ENCODE results near the gene LONP1. TPM values are rescaled to one million over a fixed set of nuclear protein-coding genes. Genes with fewer than 3 reads are reported as not detected.

The LONP1 gene
- total RNA-seq, 1 experiment from 2014 or later = 83.2 TPM

DNA sequence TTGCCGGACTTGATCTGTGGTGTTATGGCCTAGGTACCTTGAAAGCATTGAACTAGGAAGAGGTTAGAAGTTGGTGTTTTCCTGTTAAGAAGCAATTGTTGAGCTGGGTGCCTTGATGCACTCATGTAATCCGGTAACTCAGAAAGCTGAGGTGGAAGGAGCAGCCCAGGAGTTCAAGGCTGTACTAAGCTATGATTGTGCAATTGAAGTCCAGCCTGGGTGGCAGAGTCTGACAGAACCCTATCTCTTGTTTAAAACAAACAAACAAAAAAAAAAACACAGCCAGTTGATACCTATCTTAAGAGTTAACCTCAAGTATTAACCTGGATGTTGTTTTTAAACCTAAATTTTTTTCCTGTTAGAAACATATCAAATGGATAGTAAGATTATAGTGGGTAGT, 77.7 kb downstream of the LONP1 start:
- in situ Hi-C loops (cut with HindIII; ENCODE audit: low pct_unique_long_range_greater_than_20kb, low sequenced_read_pairs) = no loop called here
- no peak for DNase-seq (ENCODE audit: low read depth, low spot score)

Other genes with a start within 250 kb of the LONP1 start
- gene TINCR, start 152.2 kb downstream of the LONP1 start, total RNA-seq (2014; rRNA removed; shearing (Covaris generic)) = 4.9 TPM in 2 replicates
- gene SAFB2, start 97.4 kb downstream of the LONP1 start, total RNA-seq (2014; rRNA removed; shearing (Covaris generic)) = 10.9 and 18.9 TPM in 2 replicates
- gene SAFB, start 97.1 kb downstream of the LONP1 start, total RNA-seq (2014; rRNA removed; shearing (Covaris generic)) = 16.7 and 27.5 TPM in 2 replicates
- gene MICOS13, start 39.6 kb downstream of the LONP1 start, total RNA-seq (2014; rRNA removed; shearing (Covaris generic)) = 86.1 and 115 TPM in 2 replicates
- gene HSD11B1L, start 39.1 kb downstream of the LONP1 start, total RNA-seq (2014; rRNA removed; shearing (Covaris generic)) = 4.4 and 5.5 TPM in 2 replicates
- gene RPL36, start 29.9 kb downstream of the LONP1 start, total RNA-seq (2014; rRNA removed; shearing (Covaris generic)) = 613 and 661 TPM in 2 replicates
- gene CATSPERD, start 491 bp upstream of the LONP1 start, total RNA-seq (2014; rRNA removed; shearing (Covaris generic)) = not detected in 2 replicates
- 2.0 and 3.1 TPM in 2 replicates for gene PRR22, start 64.6 kb upstream of the LONP1 start, total RNA-seq (2014; rRNA removed; shearing (Covaris generic))
- 51.6 and 52.9 TPM in 2 replicates for gene DUS3L, start 71.0 kb upstream of the LONP1 start, total RNA-seq (2014; rRNA removed; shearing (Covaris generic))
- 2.7 and 4.8 TPM in 2 replicates for gene NRTN, start 84.9 kb upstream of the LONP1 start, total RNA-seq (2014; rRNA removed; shearing (Covaris generic))
- gene FUT6, start 119.6 kb upstream of the LONP1 start, total RNA-seq (2014; rRNA removed; shearing (Covaris generic)) = not detected in 2 replicates
- 3.0 and 3.3 TPM in 2 replicates for gene FUT3, start 131.3 kb upstream of the LONP1 start, total RNA-seq (2014; rRNA removed; shearing (Covaris generic))
- not detected in 2 replicates for gene FUT5, start 150.4 kb upstream of the LONP1 start, total RNA-seq (2014; rRNA removed; shearing (Covaris generic))
- 171 and 176 TPM in 2 replicates for gene NDUFA11, start 183.6 kb upstream of the LONP1 start, total RNA-seq (2014; rRNA removed; shearing (Covaris generic))
- 6.0 and 6.6 TPM in 2 replicates for gene VMAC, start 184.7 kb upstream of the LONP1 start, total RNA-seq (2014; rRNA removed; shearing (Covaris generic))
- gene CAPS, start 194.1 kb upstream of the LONP1 start, total RNA-seq (2014; rRNA removed; shearing (Covaris generic)) = 3.4 and 3.7 TPM in 2 replicates